KG1 (cell line): ENCODE results near the gene SH3GL1.

ENCODE experiments used
- DNase-seq: peaks from one replicate; lab custom pipeline; 2025; lab: John Stamatoyannopoulos, UW

The SH3GL1 gene

DNA sequence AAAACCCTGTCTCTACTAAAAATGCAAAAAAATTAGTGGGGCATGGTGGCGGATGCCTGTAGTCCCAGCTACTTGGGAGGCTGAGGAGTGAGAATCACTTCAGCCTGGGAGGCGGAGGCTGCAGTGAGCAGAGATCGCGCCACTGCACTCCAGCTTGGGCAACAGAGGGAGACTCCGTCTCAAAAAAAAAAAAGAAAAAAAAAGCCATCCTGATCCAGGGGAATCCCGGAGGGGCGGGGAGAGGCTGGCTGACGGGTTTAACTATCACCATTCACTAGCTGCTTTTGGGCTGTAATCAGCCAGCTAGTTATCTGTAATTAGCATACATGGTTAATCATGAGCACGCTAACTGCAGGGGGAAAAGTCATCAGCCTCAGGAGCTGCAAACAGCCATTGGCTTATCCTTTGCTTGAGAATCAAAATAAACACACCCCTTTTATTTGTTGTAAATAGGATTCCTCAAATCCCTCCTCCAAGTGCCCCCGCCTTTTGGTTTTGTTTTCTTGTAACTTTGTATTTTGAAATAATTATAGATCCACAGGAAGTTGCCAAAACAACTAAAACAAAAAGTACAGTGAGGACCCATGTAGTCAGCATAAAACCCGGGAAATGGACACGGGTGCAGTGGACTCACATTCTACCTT is 86.4 kb downstream of the SH3GL1 start:
- DNase-seq: no peak
